COLO829 (cell line): ENCODE data around the gene NELL1.

Source experiments
- DNase-seq: peaks from one replicate; pipeline ENCODE4 v3.0.0; 2012; ENCODE audit warnings: low spot score

The NELL1 gene

GRCh38 chr11:21343204-21343603 lies 673.8 kb downstream of the NELL1 start:
- DNase-seq = no peak

- no peak for DNase-seq
These were observed 677.0 kb downstream of the NELL1 start for GRCh38 chr11:21346361-21346760.

- DNase-seq = no peak
These were observed 681.2 kb downstream of the NELL1 start for GRCh38 chr11:21350613-21351012.

GRCh38 chr11:21353425-21353824 lies 684.0 kb downstream of the NELL1 start:
- DNase-seq = no peak

- no peak for DNase-seq
These were observed 695.7 kb downstream of the NELL1 start for GRCh38 chr11:21364866-21365624.

- no peak for DNase-seq
These were observed 700.6 kb downstream of the NELL1 start for GRCh38 chr11:21369947-21370346.

- no peak for DNase-seq
These were observed 701.7 kb downstream of the NELL1 start for GRCh38 chr11:21371044-21371443.

- DNase-seq = no peak
These were observed 703.3 kb downstream of the NELL1 start for GRCh38 chr11:21372672-21373071.

GRCh38 chr11:21374376-21374775 lies 705.0 kb downstream of the NELL1 start:
- DNase-seq = no peak

GRCh38 chr11:21385669-21386440 lies 716.5 kb downstream of the NELL1 start:
- no peak for DNase-seq

- no peak for DNase-seq
These were observed 721.0 kb downstream of the NELL1 start for GRCh38 chr11:21390430-21390829.

- DNase-seq = no peak
These were observed 727.1 kb downstream of the NELL1 start for GRCh38 chr11:21396342-21397008.

- no peak for DNase-seq
These were observed 728.8 kb downstream of the NELL1 start for GRCh38 chr11:21398195-21398594.

GRCh38 chr11:21401496-21401895 lies 732.1 kb downstream of the NELL1 start:
- DNase-seq = no peak

- DNase-seq = no peak
These were observed 732.9 kb downstream of the NELL1 start for GRCh38 chr11:21402274-21402673.

GRCh38 chr11:21403069-21403468 lies 733.7 kb downstream of the NELL1 start:
- DNase-seq = no peak

GRCh38 chr11:21405422-21405821 lies 736.0 kb downstream of the NELL1 start:
- no peak for DNase-seq

GRCh38 chr11:21410513-21410912 lies 741.1 kb downstream of the NELL1 start:
- no peak for DNase-seq

- DNase-seq = no peak
These were observed 741.7 kb downstream of the NELL1 start for GRCh38 chr11:21411104-21411503.

- DNase-seq = no peak
These were observed 742.2 kb downstream of the NELL1 start for GRCh38 chr11:21411597-21411996.

- DNase-seq = no peak
These were observed 743.4 kb downstream of the NELL1 start for GRCh38 chr11:21412652-21413383.

- DNase-seq = no peak
These were observed 745.6 kb downstream of the NELL1 start for GRCh38 chr11:21414953-21415352.
